Ammon's horn (tissue), 1 donor: ENCODE data around the gene LUM.
"Not testable (repeated sequence)": the region's sequence is repeated elsewhere in the genome, so short reads cannot be mapped to it uniquely, and the experiment has no call there.

ENCODE experiments used
- DNase-seq: peaks from one replicate; pipeline ENCODE4 v3.0.0-alpha.2; 2016; ENCODE audit warnings: low spot score

LUM gene

DNA sequence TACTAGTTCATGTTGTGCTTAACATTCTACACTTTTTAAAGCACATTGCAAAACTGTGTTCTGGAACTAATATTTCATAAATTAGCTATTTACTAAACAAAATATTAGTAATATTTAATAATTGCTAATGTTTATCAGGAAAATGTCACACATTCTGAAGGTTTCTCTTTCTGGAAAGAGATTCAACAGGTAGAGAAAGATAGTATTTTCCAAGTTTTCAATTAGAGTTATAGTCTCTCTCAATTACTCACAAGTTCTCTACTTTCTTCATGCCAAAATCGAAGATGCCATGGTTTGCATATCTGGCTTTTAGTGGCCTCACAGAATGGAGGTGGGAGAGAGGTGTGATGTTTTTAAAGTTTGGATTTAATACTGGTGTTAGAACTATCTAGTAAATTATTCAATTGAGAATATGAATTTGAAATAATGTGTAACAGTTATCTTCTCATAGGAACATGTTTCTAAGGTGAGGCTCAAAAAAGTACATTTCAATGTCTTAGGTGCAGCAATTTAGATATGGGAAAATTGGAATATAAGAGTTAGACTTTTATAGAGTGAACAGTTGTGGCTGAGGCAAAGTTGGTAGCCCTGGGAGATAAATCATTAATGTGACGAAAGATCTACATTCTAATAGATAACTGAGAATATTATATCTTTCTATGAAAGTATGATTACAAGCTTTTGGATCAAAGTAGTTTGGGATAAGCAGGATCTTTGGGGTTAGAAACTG lies 1.5 kb downstream of the LUM start:
- no peak for DNase-seq

DNA sequence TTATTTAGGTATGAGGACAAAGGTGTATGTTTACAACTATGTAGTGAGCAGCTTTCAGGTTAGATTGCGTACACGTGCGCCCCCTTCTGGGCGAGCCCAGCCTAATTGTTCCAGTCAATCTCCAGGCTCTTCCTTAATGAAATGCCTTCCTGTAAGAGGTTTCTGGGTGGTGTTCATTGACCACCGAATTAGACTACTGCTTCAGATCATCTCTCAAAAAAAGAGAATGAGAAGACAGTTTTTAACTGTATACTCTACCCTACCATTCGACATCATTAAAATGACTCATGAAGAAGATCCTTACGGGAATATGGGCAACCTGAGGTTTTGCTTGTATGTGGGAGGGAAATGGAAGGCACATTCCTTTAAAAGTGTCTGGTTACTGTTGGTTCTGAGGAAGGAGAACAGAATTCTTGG lies 2.1 kb downstream of the LUM start:
- DNase-seq, result peak; percentile 45

DNA sequence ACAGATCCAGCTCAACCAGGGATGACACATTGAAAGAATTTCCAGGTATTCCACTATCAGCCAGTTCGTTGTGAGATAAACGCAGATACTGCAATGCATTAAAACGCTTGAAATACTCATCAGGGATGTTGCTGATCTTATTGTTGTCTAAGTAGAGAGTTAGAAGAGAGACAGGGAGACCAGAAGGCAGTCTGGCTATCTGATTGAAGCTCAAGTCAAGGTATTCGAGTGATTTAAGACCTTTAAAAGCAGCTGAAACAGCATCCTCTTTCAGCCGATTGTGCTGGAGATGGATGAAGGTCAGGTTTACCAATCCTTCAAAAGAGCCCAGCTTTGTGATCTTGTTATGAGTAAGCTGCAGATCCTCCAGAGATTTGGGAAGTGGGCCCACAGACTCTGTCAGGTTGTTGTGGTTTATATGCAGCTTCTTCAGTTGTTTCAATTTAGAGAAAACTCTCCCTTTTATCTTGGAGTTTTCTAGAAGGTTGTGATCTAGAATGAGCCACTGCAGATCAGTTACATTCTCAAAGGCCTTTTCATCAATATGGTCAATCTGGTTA lies 3.0 kb downstream of the LUM start:
- DNase-seq, result no peak

DNA sequence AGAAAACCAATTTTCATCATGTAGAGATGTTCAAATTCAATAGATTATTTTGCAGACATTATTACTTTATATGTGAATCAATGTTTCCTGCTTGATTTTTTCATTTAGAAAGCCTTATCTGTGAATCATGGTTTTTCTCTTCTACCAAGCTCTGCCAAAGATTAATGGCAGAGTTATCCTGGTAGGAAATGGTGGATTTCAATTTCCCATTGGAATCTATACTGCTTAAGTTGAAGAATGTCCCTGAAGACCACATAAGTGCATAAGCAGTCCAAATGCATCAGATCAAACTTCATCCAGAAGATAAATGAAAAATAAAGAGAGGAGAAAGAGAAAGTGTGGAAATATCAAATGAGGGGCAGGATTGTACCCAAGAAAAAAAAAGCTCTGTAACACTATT lies 5.0 kb downstream of the LUM start:
- no peak for DNase-seq

DNA sequence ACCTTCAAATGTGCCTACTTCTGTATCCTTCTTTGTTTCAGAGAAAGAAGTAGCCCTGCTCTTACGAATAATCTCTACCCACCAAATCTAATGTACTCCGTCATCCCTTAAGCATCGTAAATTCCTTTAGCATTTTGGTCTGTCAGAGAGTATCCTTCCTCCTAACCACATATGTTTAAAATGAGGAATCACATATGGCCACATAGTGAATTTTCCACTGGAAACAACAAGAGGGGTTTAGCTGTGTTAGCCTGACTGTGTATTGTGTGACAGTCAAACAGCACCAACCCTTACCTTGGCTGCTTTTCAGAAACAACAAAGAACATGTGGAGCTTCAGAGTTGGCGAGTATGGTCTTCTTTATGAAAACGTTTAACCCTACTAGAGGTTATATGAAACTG lies 5.5 kb downstream of the LUM start:
- DNase-seq, result no peak

DNA sequence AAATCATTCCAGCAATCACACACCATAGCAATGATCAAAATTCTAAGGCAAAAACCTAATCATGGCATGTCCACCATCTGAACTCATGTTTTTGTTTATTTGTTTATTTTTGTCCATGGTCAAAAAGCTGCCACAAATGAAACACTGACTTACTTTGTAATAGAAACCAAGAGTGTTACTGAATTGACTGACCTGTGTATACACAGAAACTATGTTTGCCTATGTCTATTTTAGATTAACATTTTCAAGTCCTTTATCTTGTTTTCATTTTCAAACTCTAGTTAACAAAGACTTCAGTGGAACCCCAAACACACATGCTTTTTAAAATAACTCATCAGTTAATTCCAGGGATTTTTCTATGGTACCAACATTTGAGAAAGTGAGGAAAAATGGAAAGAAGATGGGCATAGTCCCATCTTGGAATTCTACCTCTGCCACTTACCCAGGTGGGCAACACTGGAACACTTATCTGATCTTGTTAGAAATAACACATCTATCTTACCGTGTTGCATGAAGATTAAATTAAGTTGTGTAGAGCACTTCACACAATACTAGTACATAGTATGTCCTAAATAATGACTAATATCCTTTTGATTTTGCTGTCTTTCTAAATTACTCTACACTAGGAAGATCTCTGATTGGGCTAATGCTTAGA lies 6.4 kb downstream of the LUM start:
- no peak for DNase-seq

DNA sequence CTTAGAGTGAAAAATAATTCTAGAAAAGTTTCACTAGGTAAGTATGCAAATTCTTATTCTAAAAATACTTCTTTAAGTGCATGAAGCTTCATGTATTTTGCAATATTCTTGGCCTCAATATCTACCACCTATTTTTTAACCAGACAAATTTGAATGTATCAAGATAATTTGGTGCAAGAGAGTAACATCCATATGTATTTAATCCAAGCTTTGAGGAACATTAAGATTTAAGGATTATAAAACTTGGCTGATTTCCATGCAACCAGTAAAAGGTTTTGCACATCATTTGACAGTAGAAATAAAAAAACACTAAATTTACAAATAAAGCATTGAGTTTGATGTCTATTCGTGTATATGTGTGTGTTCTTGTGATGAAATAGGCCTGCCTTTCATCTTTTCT lies 7.7 kb downstream of the LUM start:
- DNase-seq, result no peak

DNA sequence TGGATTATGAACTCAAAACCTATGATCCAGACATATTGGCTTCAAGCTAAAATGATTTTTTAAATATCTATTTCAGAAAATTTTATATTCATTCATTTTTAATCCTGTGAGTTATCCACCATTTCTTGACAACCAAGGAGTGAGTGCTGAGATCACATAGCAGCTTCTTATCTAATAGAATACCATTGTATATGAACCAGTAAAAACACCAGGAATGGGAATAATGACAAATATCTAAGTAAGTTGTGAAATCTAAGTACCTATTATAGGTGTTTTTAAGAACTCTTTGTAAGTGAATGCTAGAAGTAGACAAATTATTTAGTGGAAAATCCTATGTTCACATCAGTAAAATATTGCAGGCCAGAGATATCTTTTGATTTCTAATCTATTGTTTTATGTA lies 8.2 kb downstream of the LUM start:
- DNase-seq, result no peak

DNA sequence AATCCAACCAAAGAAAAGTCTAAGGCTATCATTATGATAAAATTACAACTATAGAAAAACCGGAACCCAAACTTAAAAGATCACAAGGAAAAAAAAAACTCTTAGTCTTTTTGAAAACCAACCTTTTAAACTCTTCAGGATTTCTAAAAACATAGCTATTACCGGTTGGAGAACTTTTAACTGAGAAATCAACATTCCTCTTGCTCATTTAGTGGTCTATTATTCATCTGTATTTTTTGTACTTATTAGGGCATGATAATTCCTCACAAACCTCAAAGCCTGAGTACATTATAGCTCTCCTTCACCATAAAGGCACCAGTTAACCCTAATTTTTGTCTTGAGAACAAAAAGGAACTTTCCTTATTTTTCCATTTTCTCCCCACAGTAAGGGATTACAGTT lies 10.4 kb downstream of the LUM start:
- DNase-seq, result no peak

DNA sequence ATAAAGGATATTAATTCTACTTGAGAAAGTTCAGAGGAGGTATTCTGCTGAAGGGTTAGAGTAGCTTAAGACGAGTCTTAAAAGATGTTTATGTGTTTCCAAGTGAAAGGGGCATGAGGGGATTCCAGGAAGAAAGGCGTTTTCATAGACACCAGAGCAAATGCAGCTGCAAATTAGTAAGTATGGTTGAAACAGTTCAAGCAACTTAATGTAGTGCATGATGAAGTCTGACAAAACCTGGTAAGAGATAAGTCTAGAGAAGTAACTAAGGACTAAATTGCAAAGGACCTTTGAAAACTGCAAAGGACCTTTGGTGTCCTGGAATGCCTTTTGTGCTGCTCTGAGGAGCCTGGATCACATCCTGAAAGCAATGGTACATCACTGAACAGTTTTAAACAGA lies 11.5 kb downstream of the LUM start:
- no peak for DNase-seq

DNA sequence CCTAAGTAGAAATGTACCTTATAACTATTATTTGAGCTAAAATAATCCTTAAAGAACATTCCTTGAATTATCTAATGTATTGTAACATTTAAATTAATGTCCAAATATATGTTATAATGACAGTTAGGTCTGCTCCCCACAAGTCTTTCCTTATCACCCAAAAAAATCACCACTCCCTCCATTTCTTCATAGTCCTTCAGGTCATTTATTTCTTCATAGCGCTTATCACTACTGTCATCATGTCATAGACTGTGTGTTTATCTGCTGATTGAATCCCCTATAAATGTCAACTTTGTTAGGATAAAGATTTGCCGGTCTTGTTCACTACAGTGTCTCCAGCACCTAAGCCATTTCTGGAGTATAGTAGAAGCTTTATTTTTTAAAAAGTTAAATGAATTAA lies 12.0 kb downstream of the LUM start:
- DNase-seq, result no peak

DNA sequence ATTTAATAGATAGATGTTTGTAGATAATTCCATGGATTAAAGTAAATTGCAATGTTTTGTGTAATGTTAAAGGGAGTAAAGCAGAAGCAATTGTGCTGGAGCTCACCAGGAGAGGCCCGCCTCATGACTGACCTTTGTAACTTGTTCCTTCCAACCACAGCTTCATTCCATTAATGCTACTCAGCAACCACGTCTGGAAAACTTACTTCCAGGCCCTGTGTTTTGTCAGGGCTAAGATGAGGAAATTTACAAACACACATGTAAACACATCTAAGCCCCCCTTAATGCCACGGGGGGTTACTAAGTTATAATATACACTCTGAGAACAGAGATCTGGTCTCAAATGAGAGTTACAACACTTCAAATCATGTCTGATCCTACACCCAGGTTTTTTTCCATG lies 12.4 kb downstream of the LUM start:
- DNase-seq, result no peak

DNA sequence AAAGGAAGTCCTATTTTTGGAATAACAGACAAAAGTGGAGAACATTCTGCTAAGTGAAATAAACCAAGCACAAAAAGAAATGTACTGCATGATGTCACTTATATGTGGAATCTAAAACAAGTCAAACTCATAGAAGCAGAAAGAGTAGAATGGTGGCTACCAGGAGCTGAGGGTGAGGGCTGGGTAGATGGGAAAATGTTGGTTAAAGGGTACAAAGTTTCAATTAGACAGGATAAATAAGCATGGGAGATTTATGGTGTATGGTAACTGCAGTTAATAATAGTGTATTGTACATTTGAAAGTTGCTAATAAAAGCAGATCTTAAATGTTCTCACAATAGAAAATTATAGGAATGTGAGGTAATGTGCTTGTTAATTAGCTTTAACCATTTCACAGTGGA lies 12.8 kb downstream of the LUM start:
- no peak for DNase-seq

DNA sequence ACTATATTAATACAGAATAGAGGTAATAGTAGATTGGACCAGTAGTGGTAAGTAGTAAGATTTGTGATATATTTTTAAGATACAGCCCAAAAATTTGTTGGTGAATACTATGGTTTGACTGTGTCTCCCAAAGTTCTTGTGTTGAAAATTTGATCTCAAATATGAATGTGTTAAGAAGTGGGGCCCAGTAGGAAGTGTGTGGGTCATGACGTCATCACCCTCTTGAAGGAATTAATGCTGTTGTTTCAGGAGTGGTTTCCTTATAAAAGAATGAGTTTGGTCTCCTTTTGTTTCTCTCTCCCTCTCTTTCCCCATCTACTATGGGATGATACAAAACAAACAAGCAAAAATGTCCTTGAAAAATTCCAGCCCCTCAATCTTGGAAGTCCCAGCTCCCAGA lies 16.3 kb downstream of the LUM start:
- DNase-seq, result no peak

DNA sequence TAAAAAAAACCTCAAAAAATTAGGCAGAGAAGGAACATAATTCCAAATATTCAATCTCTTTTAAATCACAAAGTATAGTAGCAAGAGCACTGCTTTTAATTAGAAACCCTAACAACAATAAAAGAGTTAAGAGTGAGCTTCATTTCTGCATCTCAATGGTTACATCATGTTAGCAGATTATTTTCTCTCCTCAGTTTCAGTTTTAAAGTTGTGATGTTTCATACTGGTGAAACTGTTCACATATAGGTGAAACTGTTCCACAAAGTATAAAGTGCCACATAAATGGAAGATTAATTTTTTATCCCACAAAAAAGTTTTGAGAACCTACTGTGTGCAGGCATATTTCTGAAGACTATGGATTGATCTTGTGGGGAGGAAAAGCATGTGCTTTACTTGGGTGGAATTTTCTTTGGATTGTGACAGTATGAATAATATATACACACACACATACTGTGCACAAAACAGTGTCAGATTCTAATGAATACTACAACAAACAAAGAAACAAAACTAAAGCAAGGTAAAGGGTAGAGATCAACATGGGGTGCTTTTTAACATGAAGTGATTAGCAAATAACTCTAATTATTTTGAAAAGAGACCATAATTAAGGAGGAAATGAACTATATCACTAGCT lies 17.1 kb downstream of the LUM start:
- no peak for DNase-seq

DNA sequence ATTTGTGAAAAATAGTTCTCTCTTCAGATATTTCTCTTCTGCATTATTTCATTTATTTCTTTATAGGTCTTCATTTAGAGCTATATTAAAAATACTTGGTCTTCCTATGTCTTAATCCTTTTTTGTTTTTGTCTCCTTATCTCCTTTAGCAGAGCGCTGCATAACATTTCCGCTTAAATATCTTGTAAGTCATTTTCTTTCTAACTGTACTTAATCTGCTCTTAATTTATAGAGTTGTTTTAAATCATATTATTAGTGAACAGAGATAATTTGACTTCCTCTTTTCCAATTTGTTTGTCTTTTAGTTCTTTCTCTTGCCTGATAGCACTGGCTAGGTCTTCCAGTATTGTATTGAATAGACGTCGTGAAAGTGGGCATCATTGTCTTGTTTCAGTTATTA lies 18.0 kb downstream of the LUM start:
- no peak for DNase-seq

DNA sequence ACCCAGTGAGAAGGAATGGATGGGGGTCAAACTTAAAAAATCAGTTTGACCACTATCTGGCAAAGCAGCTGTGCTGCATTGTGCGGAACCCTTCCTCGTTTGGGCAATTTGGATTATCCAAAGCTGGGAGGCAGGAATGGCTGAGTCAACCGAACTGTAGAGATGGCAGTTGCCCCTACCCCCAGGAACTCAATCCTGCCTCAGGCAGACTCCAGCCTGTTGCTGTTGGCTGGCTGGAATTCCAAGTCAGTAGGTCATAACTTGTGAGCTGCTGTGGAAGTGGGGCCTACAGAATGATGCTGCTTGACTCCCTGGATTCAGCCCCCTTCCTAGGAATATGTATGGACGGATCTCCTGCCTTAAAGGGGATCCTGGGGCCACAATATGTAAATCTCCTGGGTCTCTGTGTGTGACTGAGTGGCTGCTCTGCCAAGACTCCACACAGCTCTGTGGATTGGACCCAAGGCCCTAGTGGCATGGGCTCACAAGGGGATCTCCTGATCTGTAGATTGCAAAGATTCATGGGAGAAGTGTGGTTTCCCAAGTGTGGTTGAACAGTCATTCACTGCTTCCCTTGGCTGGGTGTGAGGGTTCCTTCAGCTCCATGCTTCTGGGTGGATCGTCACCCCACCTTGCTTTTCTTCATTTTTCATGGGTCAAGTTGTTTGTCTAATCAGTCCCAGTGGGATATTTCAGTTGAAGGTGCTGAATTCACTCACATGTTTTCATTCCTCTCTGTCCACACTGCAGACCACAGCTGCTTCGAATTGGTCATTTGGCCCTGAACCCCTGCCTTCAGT lies 19.2 kb downstream of the LUM start:
- DNase-seq, result no peak

DNA sequence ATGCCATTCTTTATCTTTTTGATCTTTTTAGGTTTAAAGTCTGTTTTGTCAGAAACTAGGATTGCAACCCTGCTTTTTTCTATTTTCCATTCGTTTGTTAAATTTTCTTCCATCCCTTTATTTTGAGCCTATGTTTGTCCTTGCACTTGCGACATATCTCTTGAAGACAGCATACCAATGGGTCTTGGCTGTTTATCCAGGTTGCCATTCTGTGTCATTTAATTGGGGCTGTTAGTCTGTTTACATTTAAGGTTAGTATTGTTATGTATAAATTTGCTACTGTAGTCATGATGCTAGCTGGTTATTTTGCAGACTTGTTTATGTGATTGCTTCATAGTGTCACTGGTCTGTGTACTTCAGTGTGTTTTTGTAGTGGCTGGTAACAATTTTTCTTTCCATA lies 21.3 kb downstream of the LUM start:
- not testable (repeated sequence) for DNase-seq

DNA sequence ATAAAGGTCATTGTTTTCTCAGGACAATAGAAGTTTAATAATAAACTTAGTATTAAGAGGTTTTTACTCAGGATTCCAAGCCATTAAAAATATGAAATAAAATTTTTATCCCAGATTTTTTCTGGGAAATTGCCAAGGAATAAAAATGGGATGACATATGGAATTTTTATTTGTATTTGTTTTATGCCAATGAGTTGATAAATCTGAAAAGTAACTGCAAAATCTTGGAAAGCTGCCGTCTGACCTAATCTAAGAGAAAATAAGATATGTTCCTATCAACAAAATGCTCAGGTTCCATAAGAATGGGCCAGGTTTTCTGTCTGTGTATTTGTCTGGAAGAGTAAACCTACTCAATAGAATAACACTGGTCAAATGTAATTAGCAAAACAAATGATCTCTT lies 31.3 kb downstream of the LUM start:
- no peak for DNase-seq

DNA sequence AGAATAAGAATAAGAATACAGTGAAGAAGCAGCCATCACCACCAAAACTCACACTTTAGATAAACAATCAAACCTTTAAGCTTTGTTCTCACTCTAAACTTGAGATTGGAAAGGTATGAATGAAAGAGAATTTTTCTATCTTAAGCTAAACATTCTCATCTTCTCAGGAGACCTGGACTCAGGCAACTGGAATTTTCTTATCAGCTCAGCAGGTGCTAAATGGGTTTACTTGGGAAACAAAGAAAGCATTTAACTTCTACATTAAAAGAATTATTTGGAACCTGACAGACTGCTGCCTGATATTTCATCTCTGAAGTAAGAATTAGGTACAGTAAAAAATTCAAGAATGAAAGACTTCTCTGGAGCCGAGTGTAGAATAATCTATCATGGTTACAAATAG lies 32.8 kb downstream of the LUM start:
- DNase-seq, result no peak

DNA sequence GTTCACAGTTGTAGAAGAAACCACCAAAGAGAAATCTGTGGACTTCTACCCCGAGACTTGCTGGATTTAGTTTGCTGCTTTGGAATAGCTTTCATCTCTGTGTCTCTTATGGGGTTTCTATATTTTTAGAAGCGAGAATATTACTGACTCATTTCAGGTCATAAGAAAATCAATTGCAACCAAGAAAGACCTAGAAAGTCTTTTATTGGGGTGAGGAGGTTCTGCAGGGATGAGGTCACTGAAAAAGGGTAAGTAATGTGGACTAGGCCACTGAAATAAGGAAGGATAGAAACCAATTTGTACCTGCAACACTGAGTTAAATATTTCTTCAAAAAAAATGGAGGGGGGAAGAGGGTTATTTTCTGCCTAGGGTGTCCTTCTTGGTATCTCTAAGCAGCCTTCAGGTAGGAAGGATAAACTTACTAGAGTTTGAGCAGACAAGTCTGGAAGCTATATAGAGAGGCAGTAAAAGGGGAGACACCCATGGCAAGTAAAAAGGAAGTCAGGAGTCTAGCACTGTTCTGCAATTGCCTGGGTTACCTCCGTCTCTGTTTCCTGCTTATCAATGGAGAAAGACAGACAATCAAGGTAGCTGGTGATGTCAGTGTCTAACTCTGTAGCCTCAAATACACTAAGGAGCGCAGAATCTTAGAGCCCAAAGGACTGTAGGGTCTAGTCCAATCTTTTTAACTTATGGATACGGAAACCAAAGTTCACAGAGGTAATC lies 33.9 kb downstream of the LUM start:
- DNase-seq, result no peak

DNA sequence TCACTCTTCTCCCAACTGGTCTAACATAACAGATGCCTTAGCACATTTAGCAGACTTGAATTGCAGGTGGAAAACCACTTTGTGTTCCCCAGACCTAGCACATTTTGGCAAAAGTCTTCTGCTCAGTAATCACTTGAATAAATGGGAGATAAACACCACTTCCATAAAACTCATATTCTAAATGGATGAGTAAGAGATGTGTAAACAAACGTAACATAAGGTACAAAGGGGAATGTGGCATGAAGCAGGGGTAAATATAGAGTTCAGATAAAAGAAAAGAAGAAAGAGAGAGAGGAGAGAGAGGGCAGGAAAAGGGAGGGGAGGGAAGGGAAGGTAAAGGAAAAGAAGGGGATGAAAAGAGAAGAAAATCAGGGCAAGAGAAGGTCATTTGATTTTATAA lies 36.4 kb downstream of the LUM start:
- no peak for DNase-seq
